ENCODE measurements around the gene GDF11.
"Not testable (repeated sequence)": the region's sequence is repeated elsewhere in the genome, so short reads cannot be mapped to it uniquely, and the experiment has no call there.

Gene GDF11

DNA sequence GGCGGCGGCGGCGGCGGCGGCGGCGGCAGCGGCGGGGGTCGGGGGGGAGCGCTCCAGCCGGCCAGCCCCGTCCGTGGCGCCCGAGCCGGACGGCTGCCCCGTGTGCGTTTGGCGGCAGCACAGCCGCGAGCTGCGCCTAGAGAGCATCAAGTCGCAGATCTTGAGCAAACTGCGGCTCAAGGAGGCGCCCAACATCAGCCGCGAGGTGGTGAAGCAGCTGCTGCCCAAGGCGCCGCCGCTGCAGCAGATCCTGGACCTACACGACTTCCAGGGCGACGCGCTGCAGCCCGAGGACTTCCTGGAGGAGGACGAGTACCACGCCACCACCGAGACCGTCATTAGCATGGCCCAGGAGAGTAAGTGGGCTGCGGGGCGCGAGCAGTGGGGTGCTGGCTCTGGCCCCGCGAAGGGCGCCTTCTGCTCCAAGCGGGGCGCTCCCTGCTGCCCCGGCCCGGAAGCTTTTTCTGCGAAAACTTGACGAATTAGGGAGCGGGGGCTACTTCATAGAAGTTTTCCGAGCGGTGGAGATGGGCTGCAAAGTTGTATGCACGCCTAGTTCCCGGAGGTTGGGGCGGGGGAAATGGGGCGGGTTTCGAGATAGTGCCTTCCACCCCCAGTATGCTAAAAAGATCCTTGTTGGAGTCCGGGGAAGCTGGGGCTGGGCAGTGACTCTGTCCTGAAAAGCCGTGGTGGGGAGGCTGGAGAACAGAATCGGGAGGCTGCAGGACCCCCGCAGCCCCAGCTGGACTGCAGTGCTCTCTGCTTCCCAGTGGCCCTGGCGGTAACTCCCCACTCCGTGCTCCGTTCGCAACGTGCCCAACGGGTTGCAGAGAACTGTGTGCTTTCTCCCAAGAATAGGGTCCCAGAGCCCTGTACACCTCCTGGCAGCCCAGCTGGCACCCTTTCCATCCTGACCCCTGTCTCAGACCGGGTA is 751 bp downstream of the GDF11 start:
- peak; percentile 51 to 67 for DNase-seq

DNA sequence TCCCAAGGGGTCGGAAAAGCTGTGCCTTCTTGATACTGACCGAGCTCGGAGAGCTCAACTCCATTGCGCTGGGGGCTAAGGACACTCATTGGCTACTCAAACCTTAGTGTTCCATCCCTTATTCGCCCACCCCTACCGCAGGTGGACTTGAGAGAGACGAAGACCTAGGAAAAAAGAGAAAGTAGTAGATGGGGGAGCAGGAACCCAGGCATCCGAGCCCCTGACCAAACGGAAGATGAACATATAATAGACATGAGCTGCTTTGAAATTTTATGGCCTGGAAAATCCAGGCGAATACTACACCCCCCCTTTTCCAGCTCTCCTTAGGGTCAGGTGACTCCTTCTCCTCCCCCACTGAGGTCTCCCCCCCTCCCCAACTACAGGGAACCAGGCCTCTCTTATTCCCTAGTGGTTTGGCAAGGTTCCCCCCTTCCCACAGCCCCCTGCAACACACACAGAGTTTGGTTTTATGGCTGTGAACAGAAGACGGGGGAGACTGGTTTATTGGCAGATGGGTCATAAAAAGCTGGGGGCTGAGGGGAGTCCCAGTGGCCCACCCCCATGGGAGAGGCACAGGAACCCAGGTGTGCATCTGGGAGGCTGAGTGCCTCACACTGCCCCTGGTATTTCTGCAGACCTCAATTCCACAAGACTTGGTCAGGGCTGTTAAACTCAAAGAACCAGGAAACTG is 1.6 kb downstream of the GDF11 start:
- DNase-seq: no peak

GRCh38 chr12:55745361-55746173 is 2.6 kb downstream of the GDF11 start:
- DNase-seq: no peak

DNA sequence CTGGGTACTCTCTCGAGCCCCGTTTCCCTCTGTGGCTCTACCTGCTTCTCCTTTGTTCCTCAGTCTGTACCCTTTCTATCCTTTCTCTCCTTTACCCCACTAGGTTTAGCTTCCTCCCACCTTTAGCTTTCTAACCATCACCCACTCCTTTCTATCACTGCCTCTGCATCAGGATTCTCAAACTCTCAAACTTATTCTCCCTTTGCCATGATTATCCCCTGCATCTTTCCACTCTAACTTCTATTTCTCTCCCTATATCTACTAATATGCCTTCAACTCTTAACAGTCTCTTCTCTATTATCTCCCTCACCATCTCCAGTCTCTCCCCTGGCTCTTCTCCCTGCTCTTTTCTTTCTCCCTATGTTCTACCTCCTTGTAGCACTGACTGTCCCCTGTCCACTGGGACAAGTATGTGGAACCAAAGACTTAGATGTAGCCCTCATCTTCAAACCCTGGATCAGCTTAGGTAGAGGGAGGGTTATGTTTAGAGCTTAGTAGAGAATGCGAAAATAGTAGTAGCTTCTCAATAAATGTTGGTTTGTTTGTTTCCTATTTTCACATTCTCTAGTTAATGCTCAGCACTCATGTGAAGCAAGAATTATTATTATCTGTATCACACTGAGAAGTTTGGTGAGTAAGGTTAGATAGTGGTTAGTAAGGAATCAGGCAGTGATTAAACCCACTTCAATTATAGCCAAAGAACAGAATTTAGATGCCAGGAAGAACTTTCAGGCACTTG is 3.4 kb downstream of the GDF11 start:
- DNase-seq: no peak

GRCh38 chr12:55746913-55747231 is 4.0 kb downstream of the GDF11 start:
- no peak for DNase-seq

- no peak for DNase-seq
Observed at GRCh38 chr12:55748230-55748993, 5.5 kb downstream of the GDF11 start.

DNA sequence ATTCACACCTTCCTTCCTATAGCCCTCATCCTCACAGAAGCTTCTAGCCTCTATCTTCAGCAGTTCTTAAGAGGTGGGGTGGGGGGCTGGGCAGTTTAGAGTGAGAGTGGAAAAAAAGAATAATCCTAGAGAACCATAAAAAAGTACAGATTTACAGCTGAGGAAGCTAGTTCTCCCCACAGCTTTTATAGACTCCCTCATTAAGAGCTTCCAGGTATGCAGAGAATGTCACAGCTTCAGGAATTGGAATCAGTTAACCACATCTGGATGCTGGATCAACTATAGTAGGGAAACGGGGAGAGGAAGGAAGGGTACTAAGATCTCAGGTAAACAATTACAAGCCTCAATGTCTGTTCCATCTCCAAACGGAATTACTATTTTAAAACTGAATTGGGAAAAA is 12.3 kb downstream of the GDF11 start:
- DNase-seq: no peak

DNA sequence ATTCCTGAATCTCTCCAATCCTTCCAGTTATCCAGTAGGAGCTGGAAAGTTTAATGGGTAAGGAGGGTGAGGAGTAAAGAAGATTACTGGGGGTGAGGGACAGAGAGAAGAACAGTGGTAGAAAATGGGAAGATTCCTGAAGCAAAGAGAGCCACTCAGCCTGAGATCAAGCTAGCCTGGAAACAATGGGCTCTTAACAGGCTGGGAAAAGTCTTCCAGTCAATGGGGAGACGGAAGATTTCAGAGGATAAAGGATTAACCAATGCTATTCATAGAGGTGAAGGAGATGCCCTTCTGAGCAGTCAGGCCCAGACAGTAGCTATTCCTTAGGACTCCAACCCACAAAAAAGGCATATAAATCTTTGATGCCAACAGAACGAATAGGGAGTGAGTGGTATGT is 14.8 kb downstream of the GDF11 start:
- DNase-seq: no peak

- not testable (repeated sequence) for DNase-seq
Observed at GRCh38 chr12:55758575-55758974, 15.7 kb downstream of the GDF11 start.

- no peak for DNase-seq
Observed at GRCh38 chr12:55760663-55761062, 17.7 kb downstream of the GDF11 start.

- DNase-seq: no peak
Observed at GRCh38 chr12:55762646-55763045, 19.7 kb downstream of the GDF11 start.

DNA sequence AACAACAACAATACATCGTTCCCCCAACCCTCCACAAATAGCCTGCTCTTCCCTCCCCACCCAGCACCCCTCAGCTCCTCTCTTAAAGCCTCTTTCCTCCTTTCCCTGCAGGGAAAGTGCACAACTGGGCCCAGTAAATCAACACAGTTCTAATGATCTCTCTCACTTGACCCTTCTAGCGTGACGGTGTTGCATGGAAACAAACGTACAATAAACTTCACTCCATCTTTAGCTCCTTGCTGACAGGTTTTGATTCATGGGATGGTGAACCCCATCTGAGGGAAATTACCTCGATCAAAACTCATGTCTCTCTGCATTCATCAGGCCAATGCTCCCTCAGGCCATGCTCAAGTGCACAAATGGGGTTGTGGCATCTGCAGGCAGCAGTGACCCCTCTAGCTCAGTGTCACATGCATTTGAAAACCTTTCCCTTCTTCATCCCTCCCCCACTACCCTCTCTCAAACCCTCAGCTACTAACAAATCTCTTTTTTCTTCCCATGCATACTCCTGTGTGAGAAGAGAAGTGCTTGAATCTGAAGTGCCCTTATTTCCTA is 22.9 kb downstream of the GDF11 start:
- no peak for DNase-seq

DNA sequence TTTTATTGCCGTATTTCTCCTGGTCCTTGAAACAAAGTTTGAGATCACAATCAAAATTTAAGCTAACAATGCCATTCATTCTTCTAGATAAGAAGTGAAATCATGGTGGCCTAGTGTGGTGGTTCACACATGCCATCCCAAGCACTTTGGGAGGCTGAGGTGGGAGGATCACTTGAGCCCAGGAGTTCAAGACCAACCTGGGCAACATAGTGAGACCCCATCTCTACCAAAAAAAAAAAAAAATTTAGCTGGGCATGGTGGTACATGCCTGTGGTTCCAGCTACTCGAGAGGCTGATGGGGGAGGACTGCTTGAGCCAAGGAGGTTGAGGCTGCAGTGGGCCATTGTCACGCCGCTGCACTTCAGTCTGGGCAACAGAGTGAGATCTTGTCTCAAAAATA is 24.2 kb downstream of the GDF11 start:
- no peak for DNase-seq

- DNase-seq: no peak
Observed at GRCh38 chr12:55771736-55772135, 28.8 kb downstream of the GDF11 start.

- DNase-seq: peak; percentile 41 to 49
Observed at GRCh38 chr12:55777856-55778255, 34.9 kb downstream of the GDF11 start.

- peak; percentile 35 to 59 for DNase-seq
Observed at GRCh38 chr12:55780685-55781084, 37.8 kb downstream of the GDF11 start.

DNA sequence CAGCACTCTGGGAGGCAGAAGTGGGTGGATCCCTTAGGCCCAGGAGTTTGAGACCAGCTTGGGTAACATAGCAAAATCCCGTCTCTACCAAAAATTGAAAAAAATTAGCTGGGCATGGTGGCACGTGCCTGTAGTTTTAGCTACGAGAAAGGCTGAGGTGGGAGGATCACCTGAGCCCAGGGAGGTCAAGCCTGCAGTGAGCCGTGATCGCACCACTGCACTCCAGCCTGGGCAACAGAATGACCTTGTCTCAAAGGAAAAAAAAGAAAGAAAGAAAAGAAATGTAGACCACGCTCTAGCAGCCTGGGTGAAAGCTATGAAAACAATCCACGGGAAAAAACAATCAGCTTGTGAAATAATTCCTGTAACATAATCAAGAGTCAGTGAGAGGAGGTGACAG is 45.6 kb downstream of the GDF11 start:
- DNase-seq: no peak

- no peak for DNase-seq
Observed at GRCh38 chr12:55789171-55789570, 46.2 kb downstream of the GDF11 start.

DNA sequence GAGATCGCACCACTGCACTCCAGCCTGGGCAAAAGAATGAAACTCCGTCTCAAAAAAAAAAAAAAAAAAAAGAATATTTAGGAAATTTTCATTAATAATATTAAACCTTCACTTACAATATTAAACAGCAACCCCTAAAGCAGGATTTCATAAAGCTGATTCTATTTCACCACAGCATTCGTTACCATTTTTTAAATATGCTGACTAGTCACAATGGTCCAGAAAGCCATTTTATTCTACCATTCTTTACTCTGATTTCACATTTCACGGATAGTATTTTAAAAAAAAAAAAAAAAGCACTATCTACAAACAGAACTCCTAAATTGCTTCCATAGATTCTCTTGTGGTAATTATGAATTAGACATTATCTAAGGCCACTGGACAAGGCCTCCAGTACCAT is 47.0 kb downstream of the GDF11 start:
- DNase-seq: no peak

GRCh38 chr12:55795950-55796349 is 53.0 kb downstream of the GDF11 start:
- no peak for DNase-seq

- peak in 1 of 2 donors; percentile 24 for DNase-seq
Observed at GRCh38 chr12:55797068-55797467, 54.1 kb downstream of the GDF11 start.
